ENCODE results near the gene PSMB9. TPM values are rescaled to one million over a fixed set of nuclear protein-coding genes. Genes with fewer than 3 reads are reported as not detected.
"Not testable (repeated sequence)": the region's sequence is repeated elsewhere in the genome, so short reads cannot be mapped to it uniquely, and the experiment has no call there.

The PSMB9 gene
- total RNA-seq, 2 donors from 2014 or later = 24.2 to 25.7 TPM

DNA sequence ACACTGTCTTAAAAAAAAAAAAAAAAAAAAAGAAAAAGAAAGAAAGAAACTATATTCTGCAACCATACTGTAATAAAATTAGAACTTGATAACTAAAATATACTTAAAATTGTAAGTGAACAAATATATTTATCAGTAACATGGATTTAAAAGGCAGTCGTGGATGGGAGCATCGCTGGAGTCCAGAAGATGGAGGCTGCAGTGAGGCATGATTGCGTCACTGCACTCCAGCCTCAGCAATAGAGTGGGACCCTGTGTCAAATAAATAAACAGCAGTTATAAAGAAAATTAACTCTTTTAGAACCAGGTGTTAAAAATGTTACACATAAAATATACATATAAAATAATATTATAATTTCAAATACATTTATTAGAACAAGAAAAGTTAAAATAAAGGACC is 8.7 kb downstream of the PSMB9 start:
- H3K27ac ChIP-seq = no peak overlapping the region
- no peaks in the 10 kb centered on the region for H3K27me3 ChIP-seq (replicated peaks; ENCODE audit: insufficient read depth)
- no peak overlapping the region for H3K4me3 ChIP-seq
- H3K9me3 ChIP-seq = no peaks in the 10 kb centered on the region
- no peaks in the 10 kb centered on the region for H3K4me1 ChIP-seq (ENCODE audit: control insufficient read depth in 1 of 2, low read depth in 2 of 2)
- ATAC-seq (ENCODE audit: insufficient number of reproducible peaks, low FRiP score, low read depth) (no peak), DNase-seq (ENCODE audit: low spot score) (no peak)
- no peaks in the 10 kb centered on the region for H3K36me3 ChIP-seq
- TF ChIP-seq, protein P1, sequence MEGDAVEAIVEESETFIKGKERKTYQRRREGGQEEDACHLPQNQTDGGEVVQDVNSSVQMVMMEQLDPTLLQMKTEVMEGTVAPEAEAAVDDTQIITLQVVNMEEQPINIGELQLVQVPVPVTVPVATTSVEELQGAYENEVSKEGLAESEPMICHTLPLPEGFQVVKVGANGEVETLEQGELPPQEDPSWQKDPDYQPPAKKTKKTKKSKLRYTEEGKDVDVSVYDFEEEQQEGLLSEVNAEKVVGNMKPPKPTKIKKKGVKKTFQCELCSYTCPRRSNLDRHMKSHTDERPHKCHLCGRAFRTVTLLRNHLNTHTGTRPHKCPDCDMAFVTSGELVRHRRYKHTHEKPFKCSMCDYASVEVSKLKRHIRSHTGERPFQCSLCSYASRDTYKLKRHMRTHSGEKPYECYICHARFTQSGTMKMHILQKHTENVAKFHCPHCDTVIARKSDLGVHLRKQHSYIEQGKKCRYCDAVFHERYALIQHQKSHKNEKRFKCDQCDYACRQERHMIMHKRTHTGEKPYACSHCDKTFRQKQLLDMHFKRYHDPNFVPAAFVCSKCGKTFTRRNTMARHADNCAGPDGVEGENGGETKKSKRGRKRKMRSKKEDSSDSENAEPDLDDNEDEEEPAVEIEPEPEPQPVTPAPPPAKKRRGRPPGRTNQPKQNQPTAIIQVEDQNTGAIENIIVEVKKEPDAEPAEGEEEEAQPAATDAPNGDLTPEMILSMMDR (IDR thresholded peaks at IDR 0.05) = no peak

DNA sequence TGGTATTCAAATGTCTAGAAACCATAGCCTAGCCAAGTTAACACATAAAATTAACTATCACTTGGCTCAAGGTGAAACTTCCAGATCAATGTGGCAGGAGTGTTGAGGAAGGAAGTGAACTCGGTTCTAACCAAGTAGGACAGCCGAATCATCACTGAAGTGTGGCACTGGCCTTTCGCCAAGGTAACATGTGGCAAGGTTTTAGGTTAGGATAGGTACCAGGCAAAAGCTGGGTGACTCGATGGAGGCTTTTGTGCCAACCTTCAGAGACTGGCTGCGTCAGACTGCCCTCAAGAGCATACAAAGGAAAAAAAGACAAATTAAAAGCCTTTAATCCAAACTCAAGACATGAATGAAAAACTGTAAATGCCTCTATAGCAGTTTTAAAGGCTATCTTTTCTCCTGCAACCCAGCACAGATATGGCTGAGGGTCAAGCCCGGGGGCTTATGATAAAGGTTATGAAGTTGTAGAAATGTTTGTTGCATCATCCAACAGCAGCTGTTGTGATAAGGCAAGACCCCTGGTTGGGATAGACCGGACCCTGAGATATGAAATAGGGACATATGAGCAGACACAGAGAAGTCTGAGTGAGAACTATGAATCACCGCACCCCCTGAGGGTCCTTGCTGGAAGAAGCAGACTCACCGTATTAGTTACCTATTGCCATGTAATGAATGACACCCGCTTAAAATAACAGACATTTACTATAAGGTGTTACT is 11.9 kb downstream of the PSMB9 start:
- no peak for DNase-seq (ENCODE audit: low spot score)

DNA sequence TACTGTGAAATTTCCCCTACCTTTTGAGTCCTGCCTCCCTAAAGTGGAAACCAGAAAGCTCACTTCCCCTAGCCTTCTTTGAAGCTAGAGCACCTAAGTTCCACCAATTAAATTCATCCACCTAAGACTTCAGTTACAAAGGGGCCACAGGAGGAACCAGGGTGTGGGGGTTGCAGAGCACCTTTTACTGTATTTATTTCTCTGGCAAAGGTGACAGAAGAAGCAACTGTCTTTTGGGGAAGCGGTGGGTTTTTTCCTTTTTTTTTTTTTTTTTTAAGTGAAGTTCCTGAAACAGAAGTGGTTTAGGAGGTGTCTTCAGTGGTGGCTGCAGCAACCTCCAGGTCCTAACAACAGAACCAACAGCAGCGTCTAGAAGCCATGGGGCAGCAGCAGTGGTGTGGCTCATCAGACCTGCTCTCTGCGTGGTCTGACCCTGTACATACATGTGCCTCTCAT is 13.1 kb downstream of the PSMB9 start:
- Histone ChIP-seq H3K36me3 (no peaks in the 10 kb centered on the region), H3K27me3 (replicated peaks; ENCODE audit: insufficient read depth) (no peaks in the 10 kb centered on the region), H3K4me3 (no peak overlapping the region), H3K4me1 (ENCODE audit: control insufficient read depth in 1 of 2, low read depth in 2 of 2) (no peaks in the 10 kb centered on the region), H3K27ac (no peak overlapping the region), H3K9me3 (no peaks in the 10 kb centered on the region)
- ATAC-seq (ENCODE audit: insufficient number of reproducible peaks, low FRiP score, low read depth) = no peak
- DNase-seq (ENCODE audit: low spot score) = no peak
- TF ChIP-seq, protein P1 (IDR thresholded peaks at IDR 0.05) = no peak

More for the DNA sequence above, 11.9 kb downstream of the PSMB9 start:
- Histone ChIP-seq H3K4me1 (ENCODE audit: control insufficient read depth in 1 of 2, low read depth in 2 of 2) (no peaks in the 10 kb centered on the region), H3K9me3 (no peaks in the 10 kb centered on the region), H3K4me3 (no peak overlapping the region), H3K27me3 (replicated peaks; ENCODE audit: insufficient read depth) (no peaks in the 10 kb centered on the region), H3K27ac (no peak overlapping the region), H3K36me3 (no peaks in the 10 kb centered on the region)
- TF ChIP-seq, protein P1 (IDR thresholded peaks at IDR 0.05) = no peak
- ATAC-seq (ENCODE audit: insufficient number of reproducible peaks, low FRiP score, low read depth) = no peak

DNA sequence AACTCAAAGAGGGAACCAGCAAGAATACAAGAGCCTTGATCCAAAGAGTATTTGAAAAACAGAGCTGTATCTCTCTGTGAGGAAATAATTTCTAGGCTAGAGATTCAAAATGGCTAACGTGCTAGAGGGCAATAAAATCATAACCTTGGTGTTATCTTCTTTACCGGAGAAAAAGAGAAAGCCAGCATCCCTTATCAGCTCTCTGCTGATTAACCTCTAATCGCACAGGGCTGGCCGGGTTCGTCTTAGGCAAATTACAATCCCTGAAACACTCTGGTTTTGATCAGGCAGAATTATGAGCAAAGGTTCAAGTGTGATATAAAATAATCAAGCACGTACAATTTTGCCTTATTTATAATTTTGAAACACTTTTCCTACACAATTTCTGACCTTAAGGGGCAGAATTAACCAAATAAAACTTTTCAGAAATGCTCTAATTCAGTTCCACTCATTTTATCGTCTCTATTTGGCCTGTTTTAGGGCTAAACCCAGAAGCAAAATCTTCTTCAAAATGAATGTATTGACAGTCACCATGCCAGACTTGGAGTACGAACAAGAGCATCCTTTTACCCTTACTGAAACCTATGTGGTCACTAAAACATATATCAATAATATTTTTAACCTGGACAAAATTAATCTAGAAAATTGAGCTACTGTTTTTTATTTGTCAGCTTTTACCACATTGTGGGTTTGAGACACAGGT is 13.7 kb downstream of the PSMB9 start:
- H3K4me3 ChIP-seq = no peak overlapping the region
- no peaks in the 10 kb centered on the region for H3K9me3 ChIP-seq
- H3K27ac ChIP-seq = no peak overlapping the region
- no peak for DNase-seq (ENCODE audit: low spot score)
- H3K4me1 ChIP-seq (ENCODE audit: control insufficient read depth in 1 of 2, low read depth in 2 of 2) = no peaks in the 10 kb centered on the region
- no peaks in the 10 kb centered on the region for H3K27me3 ChIP-seq (replicated peaks; ENCODE audit: insufficient read depth)
- ATAC-seq (ENCODE audit: insufficient number of reproducible peaks, low FRiP score, low read depth) = no peak
- TF ChIP-seq, protein P1 (IDR thresholded peaks at IDR 0.05) = no peak
- no peaks in the 10 kb centered on the region for H3K36me3 ChIP-seq

DNA sequence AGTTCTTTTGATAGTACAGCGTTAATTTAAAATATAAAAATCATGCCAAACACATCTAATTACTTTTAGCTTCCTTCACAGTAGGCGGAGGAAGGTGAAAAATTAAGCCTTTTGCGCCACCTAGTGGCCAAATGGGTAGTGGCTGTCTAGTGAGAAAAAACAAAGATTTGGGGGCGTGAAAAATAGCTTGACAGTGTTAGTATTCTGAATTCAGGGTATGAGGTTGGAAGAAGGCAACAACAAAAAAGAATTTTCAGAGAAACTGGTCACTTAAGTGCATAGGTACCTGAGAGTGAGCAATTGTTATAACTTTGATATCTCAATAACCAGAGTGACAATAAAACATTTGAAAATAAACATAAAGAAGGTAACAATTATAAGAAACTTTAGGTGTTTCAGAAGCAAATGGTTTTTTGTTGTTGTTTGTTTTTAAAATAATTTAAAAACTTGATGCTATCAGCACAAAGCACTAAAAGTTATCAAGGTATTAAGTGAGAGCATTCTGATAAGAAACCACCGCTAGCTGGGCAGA is 14.3 kb downstream of the PSMB9 start:
- ATAC-seq (ENCODE audit: insufficient number of reproducible peaks, low FRiP score, low read depth) = no peak

DNA sequence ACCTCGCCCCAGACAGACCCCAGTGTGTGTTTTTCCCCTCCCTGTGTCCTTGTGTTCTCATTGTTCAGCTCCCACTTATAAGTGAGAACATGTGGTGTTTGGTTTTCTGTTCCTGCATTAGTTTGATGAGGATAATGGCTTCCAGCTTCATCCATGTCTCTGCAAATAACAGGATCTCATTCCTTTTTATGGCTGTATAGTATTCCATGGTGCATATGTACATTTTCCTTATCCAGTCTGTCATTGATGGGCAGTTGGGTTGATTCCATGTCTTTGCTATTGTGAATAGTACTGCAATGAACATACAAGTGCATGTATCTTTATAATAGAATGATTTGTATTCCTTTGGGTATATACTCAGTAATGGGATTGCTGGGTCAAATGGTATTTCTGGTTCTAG is 20.0 kb downstream of the PSMB9 start:
- DNase-seq (ENCODE audit: low spot score); H3K4me1 ChIP-seq (ENCODE audit: control insufficient read depth in 1 of 2, low read depth in 2 of 2); ATAC-seq (ENCODE audit: insufficient number of reproducible peaks, low FRiP score, low read depth); H3K36me3 ChIP-seq; H3K27ac ChIP-seq; H3K9me3 ChIP-seq; H3K4me3 ChIP-seq: not testable (repeated sequence)
- peaks cover 10% of the 10 kb centered on the region for H3K27me3 ChIP-seq (replicated peaks; ENCODE audit: insufficient read depth)

More for the DNA sequence above, 14.3 kb downstream of the PSMB9 start:
- TF ChIP-seq, protein P1 (IDR thresholded peaks at IDR 0.05) = peak; percentile 89
- H3K27ac ChIP-seq = no peak overlapping the region
- H3K27me3 ChIP-seq (replicated peaks; ENCODE audit: insufficient read depth) = no peaks in the 10 kb centered on the region
- DNase-seq (ENCODE audit: low spot score) = no peak
- H3K36me3 ChIP-seq = no peaks in the 10 kb centered on the region
- no peaks in the 10 kb centered on the region for H3K9me3 ChIP-seq
- H3K4me3 ChIP-seq = no peak overlapping the region
- no peaks in the 10 kb centered on the region for H3K4me1 ChIP-seq (ENCODE audit: control insufficient read depth in 1 of 2, low read depth in 2 of 2)

Measured in thoracic aorta (tissue), 2 donors.